A549 treated with CORT108297 at 1 μM for 4 hours (cell line): ENCODE results near the gene MOCS1. TPM values are rescaled to one million over a fixed set of nuclear protein-coding genes. Genes with fewer than 3 reads are reported as not detected.

ENCODE experiments used
- total RNA-seq: library from RNA; stranded (reverse); fragments of 200-300 nt; extraction: Qiagen RNA extraction; gene quantifications from 5 replicates; pipeline ENCODE4 v1.2.3, GENCODE V29; 2022

MOCS1 gene
- total RNA-seq = 1.4 to 2.0 TPM (median 1.8 TPM) in 5 replicates

GRCh38 chr6:39934131-39934757 is at the start of gene MOCS1:
Gene MOCS1, minus strand, starts transcription at chr6:39934462. Its CDS starts 45 bp downstream, at chr6:39934417.

Other genes with a start within 250 kb of the MOCS1 start
- gene KIF6, start 209.1 kb downstream of the MOCS1 start, total RNA-seq = 0.13 to 0.33 TPM (median 0.16 TPM) in 5 replicates
- gene DAAM2, start 142.1 kb downstream of the MOCS1 start, total RNA-seq = not detected in 5 replicates